Measurements from ENCODE around the gene OSBPL5.

Gene OSBPL5

GRCh38 chr11:3091846-3092602 lies 73.1 kb downstream of the OSBPL5 start:
- Histone ChIP-seq H3K4me2 (ENCODE audit: low read length, poor library complexity, severe bottlenecking) (no peak overlapping the region), H2BK5ac (ENCODE audit: low read depth, low read length, poor library complexity, severe bottlenecking) (no peak overlapping the region), H2BK12ac (ENCODE audit: low read length in 2 of 2) (peak overlapping the region; percentile 9 to 74), H3K23ac (ENCODE audit: low read length in 2 of 2) (no peak overlapping the region), H3K4me3 (ENCODE audit: insufficient read depth in 1 of 2, low read depth in 1 of 2, low read length in 2 of 2) (no peak overlapping the region), H3K4ac (ENCODE audit: low read depth in 1 of 2, low read length in 2 of 2) (no peak overlapping the region), H3K9me3 (ENCODE audit: control insufficient read depth, low read length) (no peaks in the 10 kb centered on the region), H2AK5ac (ENCODE audit: low read length, severe bottlenecking) (no peak overlapping the region), H3K18ac (ENCODE audit: low read depth in 1 of 2, low read length in 2 of 2) (peak overlapping the region in 1 of 2 experiments; percentile 54), H3K9ac (ENCODE audit: low read length) (no peak overlapping the region), H4K8ac (ENCODE audit: low read length) (peak overlapping the region; percentile 78), H2BK120ac (ENCODE audit: low read depth, low read length) (peak overlapping the region; percentile 6), H3K79me1 (replicated peaks; ENCODE audit: low read length, poor library complexity, severe bottlenecking) (no peaks in the 10 kb centered on the region), H2BK15ac (ENCODE audit: low read depth, poor library complexity, severe bottlenecking) (no peak overlapping the region), H3K14ac (ENCODE audit: low read length in 2 of 2) (no peak overlapping the region), H3K36me3 (ENCODE audit: control insufficient read depth in 1 of 2, insufficient read depth in 2 of 2, low read depth in 1 of 2, low read length in 2 of 2) (peaks cover 32 to 65% of the 10 kb centered on the region in 2 experiments), H4K91ac (ENCODE audit: low read length) (peak overlapping the region; percentile 63), H2AFZ (ENCODE audit: low read depth, low read length) (no peak overlapping the region), H3K4me1 (ENCODE audit: control insufficient read depth, insufficient read depth, low read depth, low read length) (peaks cover 40% of the 10 kb centered on the region), H3K27me3 (ENCODE audit: control insufficient read depth in 1 of 2, insufficient read depth in 1 of 2, low read length in 2 of 2) (no peaks in the 10 kb centered on the region), H3K27ac (ENCODE audit: low read length, poor library complexity, severe bottlenecking) (no peak overlapping the region)
- DNase-seq, result peak; percentile 62
- 50% methylated on average over 26 of the region's 27 CpGs for WGBS

GRCh38 chr11:3091081-3091845 lies 73.8 kb downstream of the OSBPL5 start:
- Histone ChIP-seq H3K14ac (ENCODE audit: low read length in 2 of 2) (no peak overlapping the region), H3K9me3 (ENCODE audit: control insufficient read depth, low read length) (no peaks in the 10 kb centered on the region), H2BK120ac (ENCODE audit: low read depth, low read length) (no peak overlapping the region), H3K27me3 (ENCODE audit: control insufficient read depth in 1 of 2, insufficient read depth in 1 of 2, low read length in 2 of 2) (no peaks in the 10 kb centered on the region), H3K4me3 (ENCODE audit: insufficient read depth in 1 of 2, low read depth in 1 of 2, low read length in 2 of 2) (no peak overlapping the region), H3K4me2 (ENCODE audit: low read length, poor library complexity, severe bottlenecking) (no peak overlapping the region), H2AK5ac (ENCODE audit: low read length, severe bottlenecking) (no peak overlapping the region), H2AFZ (ENCODE audit: low read depth, low read length) (no peak overlapping the region), H3K27ac (ENCODE audit: low read length, poor library complexity, severe bottlenecking) (no peak overlapping the region), H3K18ac (ENCODE audit: low read depth in 1 of 2, low read length in 2 of 2) (peak overlapping the region in 1 of 2 experiments; percentile 54), H3K4me1 (ENCODE audit: control insufficient read depth, insufficient read depth, low read depth, low read length) (peaks cover 40% of the 10 kb centered on the region), H3K79me1 (replicated peaks; ENCODE audit: low read length, poor library complexity, severe bottlenecking) (no peaks in the 10 kb centered on the region), H2BK15ac (ENCODE audit: low read depth, poor library complexity, severe bottlenecking) (no peak overlapping the region), H2BK5ac (ENCODE audit: low read depth, low read length, poor library complexity, severe bottlenecking) (no peak overlapping the region), H2BK12ac (ENCODE audit: low read length in 2 of 2) (no peak overlapping the region), H4K8ac (ENCODE audit: low read length) (no peak overlapping the region), H3K4ac (ENCODE audit: low read depth in 1 of 2, low read length in 2 of 2) (no peak overlapping the region), H3K23ac (ENCODE audit: low read length in 2 of 2) (no peak overlapping the region), H3K9ac (ENCODE audit: low read length) (no peak overlapping the region), H4K91ac (ENCODE audit: low read length) (no peak overlapping the region), H3K36me3 (ENCODE audit: control insufficient read depth in 1 of 2, insufficient read depth in 2 of 2, low read depth in 1 of 2, low read length in 2 of 2) (peaks cover 30 to 66% of the 10 kb centered on the region in 2 experiments)
- DNase-seq, result no peak
- WGBS, result 69% methylated on average over 14 of the region's 14 CpGs

- DNase-seq, result no peak
- no peak overlapping the region for H3K4me2 ChIP-seq (ENCODE audit: low read length, poor library complexity, severe bottlenecking)
- no peak overlapping the region for H3K4ac ChIP-seq (ENCODE audit: low read depth in 1 of 2, low read length in 2 of 2)
- H3K4me3 ChIP-seq (ENCODE audit: insufficient read depth in 1 of 2, low read depth in 1 of 2, low read length in 2 of 2), result no peak overlapping the region
- peaks cover 39% of the 10 kb centered on the region for H3K4me1 ChIP-seq (ENCODE audit: control insufficient read depth, insufficient read depth, low read depth, low read length)
- no peak overlapping the region for H4K8ac ChIP-seq (ENCODE audit: low read length)
- H3K27me3 ChIP-seq (ENCODE audit: control insufficient read depth in 1 of 2, insufficient read depth in 1 of 2, low read length in 2 of 2), result peaks cover 0 to 1% of the 10 kb centered on the region in 2 experiments
- no peak overlapping the region for H2AFZ ChIP-seq (ENCODE audit: low read depth, low read length)
- H3K36me3 ChIP-seq (ENCODE audit: control insufficient read depth in 1 of 2, insufficient read depth in 2 of 2, low read depth in 1 of 2, low read length in 2 of 2), result peaks cover 30 to 70% of the 10 kb centered on the region in 2 experiments
- no peak overlapping the region for H2BK15ac ChIP-seq (ENCODE audit: low read depth, poor library complexity, severe bottlenecking)
- no peak overlapping the region for H3K23ac ChIP-seq (ENCODE audit: low read length in 2 of 2)
- no peak overlapping the region for H3K9ac ChIP-seq (ENCODE audit: low read length)
- no peak overlapping the region for H3K27ac ChIP-seq (ENCODE audit: low read length, poor library complexity, severe bottlenecking)
- no peak overlapping the region for H2BK120ac ChIP-seq (ENCODE audit: low read depth, low read length)
- no peaks in the 10 kb centered on the region for H3K79me1 ChIP-seq (replicated peaks; ENCODE audit: low read length, poor library complexity, severe bottlenecking)
- H3K9me3 ChIP-seq (ENCODE audit: control insufficient read depth, low read length), result no peaks in the 10 kb centered on the region
- H3K18ac ChIP-seq (ENCODE audit: low read depth in 1 of 2, low read length in 2 of 2), result no peak overlapping the region
- H3K14ac ChIP-seq (ENCODE audit: low read length in 2 of 2), result no peak overlapping the region
- no peak overlapping the region for H2BK12ac ChIP-seq (ENCODE audit: low read length in 2 of 2)
- no peak overlapping the region for H2AK5ac ChIP-seq (ENCODE audit: low read length, severe bottlenecking)
- no peak overlapping the region for H2BK5ac ChIP-seq (ENCODE audit: low read depth, low read length, poor library complexity, severe bottlenecking)
- H4K91ac ChIP-seq (ENCODE audit: low read length), result peak overlapping the region; percentile 4
- WGBS, result 93% methylated on average over 13 of the region's 13 CpGs
These were observed 74.8 kb downstream of the OSBPL5 start for GRCh38 chr11:3090096-3090901.

Measured in mesenchymal stem cell (in vitro differentiated cells and primary cell).